OCI-M2 (cell line): ENCODE data around the gene MYH15.

Source experiments
- DNase-seq: peaks from one replicate; lab custom pipeline; 2025; ENCODE audit not compliant: unreplicated experiment; lab: John Stamatoyannopoulos, UW

The MYH15 gene

GRCh38 chr3:108420926-108421325 is 89.5 kb downstream of the MYH15 start:
- DNase-seq, result no peak

- no peak for DNase-seq
These were observed 94.1 kb downstream of the MYH15 start for GRCh38 chr3:108416111-108416869.

GRCh38 chr3:108415661-108416060 is 94.7 kb downstream of the MYH15 start:
- no peak for DNase-seq

GRCh38 chr3:108414007-108414406 is 96.4 kb downstream of the MYH15 start:
- DNase-seq, result no peak

GRCh38 chr3:108412121-108412750 is 98.2 kb downstream of the MYH15 start:
- DNase-seq, result no peak

- no peak for DNase-seq
These were observed 99.8 kb downstream of the MYH15 start for GRCh38 chr3:108410531-108410984.

- DNase-seq, result no peak
These were observed 100.6 kb downstream of the MYH15 start for GRCh38 chr3:108409800-108410178.

GRCh38 chr3:108408883-108409799 is 101.3 kb downstream of the MYH15 start:
- no peak for DNase-seq

- peak; percentile 23 for DNase-seq
These were observed 102.5 kb downstream of the MYH15 start for GRCh38 chr3:108407886-108408285.

GRCh38 chr3:108406661-108407206 is 103.7 kb downstream of the MYH15 start:
- no peak for DNase-seq

- no peak for DNase-seq
These were observed 104.2 kb downstream of the MYH15 start for GRCh38 chr3:108406063-108406660.

GRCh38 chr3:108404368-108404767 is 106.0 kb downstream of the MYH15 start:
- DNase-seq, result no peak

- no peak for DNase-seq
These were observed 106.6 kb downstream of the MYH15 start for GRCh38 chr3:108403686-108404345.

- no peak for DNase-seq
These were observed 107.2 kb downstream of the MYH15 start for GRCh38 chr3:108403198-108403597.

GRCh38 chr3:108401836-108402235 is 108.6 kb downstream of the MYH15 start:
- no peak for DNase-seq

- DNase-seq, result no peak
These were observed 111.9 kb downstream of the MYH15 start for GRCh38 chr3:108398510-108398909.

GRCh38 chr3:108396336-108396735 is 114.1 kb downstream of the MYH15 start:
- no peak for DNase-seq

- no peak for DNase-seq
These were observed 115.8 kb downstream of the MYH15 start for GRCh38 chr3:108394563-108394962.

GRCh38 chr3:108394016-108394415 is 116.4 kb downstream of the MYH15 start:
- no peak for DNase-seq

- no peak for DNase-seq
These were observed 117.1 kb downstream of the MYH15 start for GRCh38 chr3:108393128-108393900.
